HFF-Myc (cell line): Measurements from ENCODE around the gene MS4A1.
"Not testable (repeated sequence)": the region's sequence is repeated elsewhere in the genome, so short reads cannot be mapped to it uniquely, and the experiment has no call there.

Experiments used
- DNase-seq: peaks from one replicate; pipeline ENCODE4 v3.0.0-alpha.2; 2011; ENCODE audit warnings: low read depth; ENCODE audit errors: extremely low read depth
- H3K4me3 ChIP-seq: replicated peaks from 2 replicates; pipeline ENCODE4 v1.5.1; 2011; ENCODE audit warnings: low read depth, mild to moderate bottlenecking, control low read depth, low read length
- TF ChIP-seq, protein P1 (sequence below): IDR thresholded peaks from 2 replicates; pipeline ENCODE4 v1.5.1; 2012; ENCODE audit warnings: mild to moderate bottlenecking, low read depth, low read length, control low read depth; ENCODE audit errors: missing control alignments

Gene MS4A1

GRCh38 chr11:60500276-60500910, 44.7 kb downstream of the MS4A1 start:
- TF ChIP-seq, protein P1, sequence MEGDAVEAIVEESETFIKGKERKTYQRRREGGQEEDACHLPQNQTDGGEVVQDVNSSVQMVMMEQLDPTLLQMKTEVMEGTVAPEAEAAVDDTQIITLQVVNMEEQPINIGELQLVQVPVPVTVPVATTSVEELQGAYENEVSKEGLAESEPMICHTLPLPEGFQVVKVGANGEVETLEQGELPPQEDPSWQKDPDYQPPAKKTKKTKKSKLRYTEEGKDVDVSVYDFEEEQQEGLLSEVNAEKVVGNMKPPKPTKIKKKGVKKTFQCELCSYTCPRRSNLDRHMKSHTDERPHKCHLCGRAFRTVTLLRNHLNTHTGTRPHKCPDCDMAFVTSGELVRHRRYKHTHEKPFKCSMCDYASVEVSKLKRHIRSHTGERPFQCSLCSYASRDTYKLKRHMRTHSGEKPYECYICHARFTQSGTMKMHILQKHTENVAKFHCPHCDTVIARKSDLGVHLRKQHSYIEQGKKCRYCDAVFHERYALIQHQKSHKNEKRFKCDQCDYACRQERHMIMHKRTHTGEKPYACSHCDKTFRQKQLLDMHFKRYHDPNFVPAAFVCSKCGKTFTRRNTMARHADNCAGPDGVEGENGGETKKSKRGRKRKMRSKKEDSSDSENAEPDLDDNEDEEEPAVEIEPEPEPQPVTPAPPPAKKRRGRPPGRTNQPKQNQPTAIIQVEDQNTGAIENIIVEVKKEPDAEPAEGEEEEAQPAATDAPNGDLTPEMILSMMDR, result no peak
- no peak for DNase-seq
- H3K4me3 ChIP-seq, result no peak overlapping the region

- TF ChIP-seq, protein P1, result no peak
- DNase-seq, result no peak
- no peak overlapping the region for H3K4me3 ChIP-seq
These were observed 46.7 kb downstream of the MS4A1 start for GRCh38 chr11:60502221-60502775.

GRCh38 chr11:60504219-60504905, 48.7 kb downstream of the MS4A1 start:
- H3K4me3 ChIP-seq, result no peak overlapping the region
- DNase-seq, result no peak
- TF ChIP-seq, protein P1, result no peak

- not testable (repeated sequence) for DNase-seq, H3K4me3 ChIP-seq
These were observed 54.0 kb downstream of the MS4A1 start for GRCh38 chr11:60509609-60510008.

DNA sequence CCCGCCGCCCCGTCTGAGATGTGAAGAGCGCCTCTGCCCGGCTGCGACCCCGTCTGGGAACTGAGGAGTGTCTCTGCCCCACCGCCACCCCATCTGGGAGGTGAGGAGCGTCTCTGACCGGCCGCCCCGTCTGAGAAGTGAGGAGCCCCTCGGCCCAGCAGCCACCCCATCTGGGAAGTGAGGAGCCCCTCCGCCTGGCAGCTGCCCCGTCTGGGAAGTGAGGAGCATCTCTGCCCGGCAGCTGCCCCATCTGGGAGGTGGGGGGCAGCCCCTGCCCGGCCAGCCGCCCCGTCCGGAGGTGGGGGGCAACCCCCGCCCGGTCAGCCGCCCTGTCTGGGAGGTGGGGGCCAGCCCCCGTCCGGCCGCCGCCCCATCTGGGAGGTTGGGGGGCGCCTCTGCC, 54.6 kb downstream of the MS4A1 start:
- not testable (repeated sequence) for H3K4me3 ChIP-seq, DNase-seq

DNA sequence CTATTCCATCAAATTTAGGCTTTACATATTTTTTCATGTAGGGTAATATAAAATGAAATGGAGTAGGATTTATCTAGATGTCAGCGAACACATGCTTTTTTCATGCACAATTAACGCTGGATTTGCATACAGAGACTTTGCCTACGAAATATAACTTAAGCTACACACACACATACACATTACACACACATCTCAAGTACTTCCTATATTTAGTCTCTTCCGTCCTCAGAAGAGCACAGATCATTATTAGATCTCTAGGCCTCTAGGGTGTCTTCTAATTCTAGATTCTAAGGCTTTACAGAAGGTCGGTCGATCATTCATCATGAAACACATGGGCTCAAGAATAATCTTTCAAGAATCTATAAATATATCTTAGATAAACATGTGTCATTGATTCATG, 55.7 kb downstream of the MS4A1 start:
- TF ChIP-seq, protein P1, result no peak
- DNase-seq, result no peak
- no peak overlapping the region for H3K4me3 ChIP-seq

DNA sequence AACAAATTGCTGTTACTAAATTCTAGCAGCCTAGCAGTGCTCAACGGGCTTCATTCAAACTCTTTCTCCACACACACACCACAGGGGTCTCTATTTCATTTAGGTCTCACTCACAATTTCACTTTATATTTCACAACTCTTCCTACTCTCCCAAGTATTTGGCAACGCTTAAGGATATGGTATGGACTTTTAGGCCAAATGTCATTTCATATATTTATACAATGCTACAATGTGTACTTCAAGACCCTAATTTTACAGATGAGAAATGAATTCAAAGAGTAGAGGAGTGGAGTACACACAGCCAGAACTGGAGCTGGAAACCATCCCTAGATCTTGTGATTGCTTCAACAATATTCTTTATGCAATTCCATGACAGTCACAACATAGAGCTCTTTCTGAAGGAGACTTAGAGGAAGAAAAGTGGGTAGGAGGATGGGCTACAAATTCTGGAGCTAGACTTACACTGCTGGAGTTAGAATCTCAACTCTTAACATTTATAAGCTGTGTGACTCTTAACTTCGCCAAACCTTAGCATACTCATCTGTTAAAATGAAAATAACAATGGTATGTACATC, 57.1 kb downstream of the MS4A1 start:
- TF ChIP-seq, protein P1, result no peak
- DNase-seq, result no peak
- no peak overlapping the region for H3K4me3 ChIP-seq
